GM20431 (cell line): Measurements from ENCODE around the gene MACF1.

ENCODE experiments used
- in situ Hi-C: fragments of 300-500 bp; cut with MseI, MboI; formaldehyde crosslinking; loops from one replicate; pipeline ENCODE4 v1.15.0; 2020; ENCODE audit warnings: low sequenced_read_pairs; ENCODE audit not compliant: unreplicated experiment

Gene MACF1

GRCh38 chr1:39174390-39175081 is 30.0 kb upstream of the MACF1 start:
- in situ Hi-C loops: no loop called here

GRCh38 chr1:39177706-39178105 is 26.8 kb upstream of the MACF1 start:
- in situ Hi-C loops: no loop called here

GRCh38 chr1:39178541-39179431 is 25.7 kb upstream of the MACF1 start:
- in situ Hi-C loops: no loop called here

- in situ Hi-C loops: no loop called here
Observed at GRCh38 chr1:39181311-39181710, 23.2 kb upstream of the MACF1 start.

DNA sequence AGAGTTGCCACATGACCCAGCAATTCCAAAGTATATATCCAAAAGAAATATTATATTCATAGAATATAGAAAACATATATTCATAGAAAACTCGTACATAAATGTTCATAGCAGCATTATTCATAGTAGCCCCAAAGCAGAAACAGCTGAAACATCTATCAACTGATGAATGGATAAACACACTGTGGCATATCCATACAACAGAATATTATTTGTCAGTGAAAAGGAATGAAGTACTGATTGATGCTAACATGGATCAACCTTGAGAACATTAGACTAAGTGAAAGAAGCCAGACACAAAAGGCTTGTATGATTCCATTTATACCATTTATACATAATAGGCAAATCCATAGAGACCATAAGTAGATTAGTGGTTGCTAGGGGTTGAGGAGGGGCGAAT is 21.7 kb upstream of the MACF1 start:
- in situ Hi-C loops: no loop called here

DNA sequence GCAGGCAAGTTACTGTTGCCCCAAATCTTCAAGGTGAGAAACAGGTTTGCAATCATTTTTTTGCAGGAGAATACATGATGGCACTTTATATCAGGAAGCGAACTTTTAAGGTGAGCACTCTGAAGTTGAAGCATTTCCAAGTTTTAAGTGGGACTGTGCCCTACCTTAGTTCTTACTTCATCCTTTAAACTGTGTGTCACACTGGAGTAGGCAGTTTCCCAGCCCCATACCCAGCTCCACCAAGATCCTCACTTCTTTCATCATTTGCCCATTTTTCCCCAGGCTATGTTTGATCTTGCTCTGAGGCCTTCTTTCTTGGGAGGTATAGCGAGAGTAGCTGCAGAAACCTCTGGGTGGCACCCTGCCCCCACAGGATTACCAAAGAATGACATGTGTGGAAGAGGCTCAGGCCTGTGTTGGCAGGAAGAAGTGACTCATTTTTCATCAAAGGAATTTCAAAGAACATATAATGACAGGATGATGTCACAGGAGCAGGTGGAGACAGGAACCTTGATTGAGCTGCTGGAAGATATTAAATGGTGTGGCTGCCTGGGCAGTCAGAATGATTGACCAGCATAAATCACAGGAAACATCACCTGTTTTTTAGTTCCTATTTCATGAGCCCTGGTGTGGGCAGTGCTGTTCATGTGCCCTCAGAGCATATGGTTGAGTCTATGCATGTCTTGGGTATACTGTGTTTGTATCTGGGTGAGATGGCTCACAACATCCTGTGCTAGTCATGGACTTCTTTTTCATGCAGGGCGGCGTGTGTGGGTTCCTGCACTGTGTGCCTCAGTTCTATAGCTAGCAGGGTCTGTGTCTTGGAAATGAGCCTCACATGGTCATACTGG is 20.8 kb upstream of the MACF1 start:
- in situ Hi-C loops: no loop called here

GRCh38 chr1:39184354-39184818 is 20.1 kb upstream of the MACF1 start:
- in situ Hi-C loops: no loop called here

GRCh38 chr1:39187275-39188046 is 17.0 kb upstream of the MACF1 start:
- in situ Hi-C loops: no loop called here

DNA sequence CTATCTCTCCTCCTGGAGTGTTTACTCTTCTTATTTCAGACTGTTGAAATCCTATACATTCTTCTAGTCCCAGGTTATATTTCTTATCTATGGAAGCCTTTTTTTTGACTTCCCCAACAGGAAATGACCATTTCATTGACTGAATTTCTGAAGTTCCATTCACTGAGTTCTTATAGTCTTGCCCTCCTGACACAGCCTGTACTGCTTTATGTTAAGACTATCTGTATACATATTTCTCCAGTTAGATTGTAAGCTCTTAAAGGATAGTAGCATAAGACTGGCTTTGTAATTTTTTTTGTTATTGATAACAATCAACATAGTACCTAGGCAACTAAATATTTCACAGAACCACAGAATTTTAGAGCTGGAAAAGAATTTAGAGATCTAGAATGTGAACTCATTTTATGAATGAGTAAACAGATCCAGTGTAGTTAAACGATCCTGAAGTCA is 14.9 kb upstream of the MACF1 start:
- in situ Hi-C loops: loop anchor here (10.0 kb wide), 1 partner anchor 65 kb away; no protein-coding TSS in a partner anchor

DNA sequence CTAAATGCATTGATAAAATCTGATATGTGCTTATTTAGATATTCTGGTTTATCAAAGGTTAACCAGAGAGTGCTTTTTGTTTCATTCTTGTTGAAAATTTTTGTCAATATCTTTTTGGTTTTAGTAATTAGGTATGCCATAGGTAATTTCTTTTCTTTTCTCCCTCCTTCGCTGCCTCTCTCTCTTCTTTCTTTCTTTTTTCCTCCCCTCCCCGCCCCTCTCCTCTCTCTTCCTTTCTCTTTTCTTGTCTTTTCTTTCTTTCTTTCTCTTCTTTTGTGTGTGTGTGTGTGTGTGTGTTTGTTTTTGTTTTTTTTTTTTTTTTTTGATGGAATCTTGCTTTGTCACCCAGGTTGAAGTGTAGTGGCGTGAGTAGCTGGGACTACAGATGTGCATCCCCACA is 14.4 kb upstream of the MACF1 start:
- in situ Hi-C loops: loop anchor here (10.0 kb wide), 1 partner anchor 65 kb away; no protein-coding TSS in a partner anchor

GRCh38 chr1:39194398-39195051 is 10.0 kb upstream of the MACF1 start:
- in situ Hi-C loops: loop anchor here (10.0 kb wide), 1 partner anchor 60 kb away; no protein-coding TSS in a partner anchor

GRCh38 chr1:39195166-39196111 is 9.1 kb upstream of the MACF1 start:
- in situ Hi-C loops: loop anchor here (10.0 kb wide), 1 partner anchor 59 kb away; no protein-coding TSS in a partner anchor

DNA sequence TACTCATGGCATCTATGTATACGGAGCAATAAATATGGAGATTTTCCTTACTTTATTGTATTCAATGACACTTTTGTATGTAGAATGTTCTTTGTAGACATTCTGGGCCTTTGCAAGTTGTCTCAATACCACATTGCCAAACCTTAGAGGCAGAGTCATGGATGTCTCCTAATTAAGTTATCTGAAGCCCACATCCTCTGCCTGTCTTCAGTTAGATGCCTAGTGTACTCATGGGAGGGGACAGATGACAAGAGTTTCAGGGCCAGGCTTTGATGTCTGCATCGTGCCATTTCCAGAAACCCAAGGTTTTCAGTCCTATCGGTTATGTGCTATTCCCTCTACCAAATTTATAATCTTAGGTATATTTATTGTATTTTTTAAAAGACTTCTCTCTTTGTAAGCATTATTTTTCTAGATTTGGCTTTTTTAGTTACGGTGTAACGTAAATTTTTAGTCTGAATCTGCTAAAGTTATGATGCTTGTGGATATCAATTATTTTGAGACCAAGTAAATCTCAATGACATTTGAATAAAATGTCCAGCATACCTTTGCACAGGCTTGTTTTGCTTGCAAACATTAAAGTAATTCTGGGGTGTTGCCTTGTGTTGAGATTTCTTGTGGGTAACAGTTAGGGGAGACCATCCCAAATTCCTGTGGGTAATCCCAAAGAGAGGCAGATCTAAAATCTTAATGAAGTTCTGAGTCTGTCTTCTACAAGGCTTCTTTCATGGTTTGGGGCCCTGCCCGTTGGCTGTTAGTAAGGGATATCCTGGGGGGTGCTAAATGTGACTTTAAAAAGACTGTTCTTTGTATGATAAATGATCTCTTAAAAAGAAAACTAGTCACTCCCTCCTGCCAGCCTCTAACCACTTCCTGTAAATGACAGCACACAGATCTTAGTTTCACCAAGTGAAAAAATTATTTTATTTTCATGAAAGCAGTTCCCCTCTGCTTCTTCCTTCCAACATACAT is 8.0 kb upstream of the MACF1 start:
- in situ Hi-C loops: loop anchor here (10.0 kb wide), 1 partner anchor 58 kb away; no protein-coding TSS in a partner anchor

GRCh38 chr1:39199593-39199992 is 4.9 kb upstream of the MACF1 start:
- in situ Hi-C loops: loop anchor here (10.0 kb wide), 1 partner anchor 55 kb away; no protein-coding TSS in a partner anchor

DNA sequence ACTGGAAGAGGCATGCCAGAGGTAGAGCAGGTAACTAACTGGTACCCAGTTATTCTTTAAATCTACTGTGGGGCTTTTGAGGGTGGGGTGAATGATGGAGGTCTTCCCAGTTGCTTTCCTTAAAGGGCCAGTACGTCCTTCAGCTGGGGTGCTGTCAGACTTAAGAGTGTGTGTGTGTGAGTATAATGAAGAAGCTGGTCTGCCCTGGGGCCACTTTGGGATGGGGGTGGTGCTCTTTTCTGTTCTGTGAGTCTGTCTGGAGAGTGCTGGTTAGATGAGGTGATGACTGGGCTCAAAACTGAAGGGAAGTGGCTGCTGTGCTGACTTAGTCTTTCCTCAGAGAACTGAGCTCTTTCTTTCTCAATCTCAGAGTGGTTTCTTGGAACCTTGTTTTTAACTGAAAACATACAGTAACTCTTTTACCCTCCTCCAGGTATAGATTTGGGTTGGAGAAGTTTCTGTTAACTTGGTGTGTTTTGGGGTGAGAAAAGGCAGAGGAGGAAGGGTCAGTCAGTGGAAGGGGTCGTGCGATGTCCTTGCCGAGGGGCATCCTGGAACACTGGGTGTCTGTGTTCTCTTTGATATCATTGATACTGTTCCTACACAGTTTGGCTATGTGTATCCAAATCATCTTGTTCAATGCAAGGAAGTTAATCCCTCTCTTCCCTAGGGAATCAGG is 746 bp downstream of the MACF1 start:
- in situ Hi-C loops: no loop called here
